HEK293T (cell line): ENCODE data around the gene EBPL.

Experiments used
- CTCF ChIA-PET: fragments of 350-600 bp; formaldehyde crosslinking; extraction: SDS; loops from one replicate; lab custom pipeline; 2021; ENCODE audit warnings: antibody characterized with exemption, inconsistent platforms; lab: Yijun Ruan, JAX
- POLR2A ChIA-PET: fragments of 350-600 bp; formaldehyde crosslinking; extraction: SDS; loops from one replicate; lab custom pipeline; 2020; ENCODE audit warnings: antibody characterized with exemption, inconsistent platforms; lab: Yijun Ruan, JAX
- DNase-seq: peaks from one replicate; pipeline ENCODE4 v3.0.0; 2012; ENCODE audit warnings: mixed read lengths; ENCODE audit errors: extremely low spot score
- ARNT ChIP-seq: fragments of 450-650 bp; IDR thresholded peaks from 2 replicates; pipeline ENCODE4 v1.6.1; 2017; ENCODE audit warnings: mild to moderate bottlenecking
- BHLHE40 ChIP-seq: fragments of 450-650 bp; IDR thresholded peaks from 2 replicates; pipeline ENCODE4 v1.6.1; 2016; ENCODE audit warnings: mild to moderate bottlenecking, moderate library complexity, borderline replicate concordance
- CTBP1 ChIP-seq: fragments of 450-650 bp; IDR thresholded peaks from 2 replicates; pipeline ENCODE4 v1.6.1; 2016; ENCODE audit warnings: borderline replicate concordance
- ELF4 ChIP-seq: fragments of 450-650 bp; IDR thresholded peaks from 2 replicates; pipeline ENCODE4 v1.6.1; 2017; ENCODE audit warnings: antibody characterized with exemption
- FOXA1 ChIP-seq: fragments of 450-650 bp; IDR thresholded peaks from 2 replicates; pipeline ENCODE4 v1.6.1; 2016; ENCODE audit warnings: mild to moderate bottlenecking
- FOXK2 ChIP-seq: fragments of 450-650 bp; IDR thresholded peaks from 2 replicates; pipeline ENCODE4 v1.6.1; 2016; ENCODE audit warnings: mild to moderate bottlenecking
- FOXM1 ChIP-seq: fragments of 450-650 bp; IDR thresholded peaks from 2 replicates; pipeline ENCODE4 v1.6.1; 2017; ENCODE audit warnings: mild to moderate bottlenecking, borderline replicate concordance
- HDGF ChIP-seq: fragments of 450-650 bp; IDR thresholded peaks from 2 replicates; pipeline ENCODE4 v1.6.1; 2017; ENCODE audit warnings: antibody characterized with exemption, borderline replicate concordance
- L3MBTL2 ChIP-seq: fragments of 450-650 bp; conservative IDR thresholded peaks from 2 replicates; pipeline ENCODE4 v1.6.1; 2016; ENCODE audit warnings: mild to moderate bottlenecking
- LEF1 ChIP-seq: fragments of 450-650 bp; IDR thresholded peaks from 2 replicates; pipeline ENCODE4 v1.6.1; 2017; ENCODE audit warnings: mild to moderate bottlenecking, borderline replicate concordance
- NFRKB ChIP-seq: fragments of 450-650 bp; IDR thresholded peaks from 2 replicates; pipeline ENCODE4 v1.6.1; 2016; ENCODE audit warnings: mild to moderate bottlenecking, moderate library complexity
- PKNOX1 ChIP-seq: fragments of 450-650 bp; IDR thresholded peaks from 2 replicates; pipeline ENCODE4 v1.6.1; 2016
- SP1 ChIP-seq: fragments of 450-650 bp; IDR thresholded peaks from 2 replicates; pipeline ENCODE4 v1.6.1; 2017
- SUZ12 ChIP-seq: fragments of 450-650 bp; IDR thresholded peaks from 2 replicates; pipeline ENCODE4 v1.6.1; 2016; ENCODE audit warnings: mild to moderate bottlenecking
- TARDBP ChIP-seq: fragments of 450-650 bp; IDR thresholded peaks from 2 replicates; pipeline ENCODE4 v1.6.1; 2016
- ZNF384 ChIP-seq: fragments of 450-650 bp; IDR thresholded peaks from 2 replicates; pipeline ENCODE4 v1.6.1; 2016

EBPL gene

GRCh38 chr13:49627831-49628652 is 63.2 kb downstream of the EBPL start, which contains the start of gene ARL11:
ARL11 (plus strand) TSS chr13:49628507; CDS start chr13:49630448, 1,941 bp downstream.
- ChIA-PET POLR2A (no interaction called here), CTCF (no interaction called here)
- DNase-seq = no peak
- TF ChIP-seq ARNT = no peak
- TF ChIP-seq CTBP1 = no peak
- no peak for TF ChIP-seq ZNF384
- no peak for TF ChIP-seq ELF4
- no peak for TF ChIP-seq L3MBTL2
- no peak for TF ChIP-seq NFRKB
- no peak for TF ChIP-seq SP1
- no peak for TF ChIP-seq SUZ12
- no peak for TF ChIP-seq FOXM1
- no peak for TF ChIP-seq FOXA1
- no peak for TF ChIP-seq PKNOX1
- no peak for TF ChIP-seq FOXK2
- TF ChIP-seq TARDBP = no peak
- no peak for TF ChIP-seq BHLHE40
- no peak for TF ChIP-seq LEF1
- TF ChIP-seq HDGF = no peak

DNA sequence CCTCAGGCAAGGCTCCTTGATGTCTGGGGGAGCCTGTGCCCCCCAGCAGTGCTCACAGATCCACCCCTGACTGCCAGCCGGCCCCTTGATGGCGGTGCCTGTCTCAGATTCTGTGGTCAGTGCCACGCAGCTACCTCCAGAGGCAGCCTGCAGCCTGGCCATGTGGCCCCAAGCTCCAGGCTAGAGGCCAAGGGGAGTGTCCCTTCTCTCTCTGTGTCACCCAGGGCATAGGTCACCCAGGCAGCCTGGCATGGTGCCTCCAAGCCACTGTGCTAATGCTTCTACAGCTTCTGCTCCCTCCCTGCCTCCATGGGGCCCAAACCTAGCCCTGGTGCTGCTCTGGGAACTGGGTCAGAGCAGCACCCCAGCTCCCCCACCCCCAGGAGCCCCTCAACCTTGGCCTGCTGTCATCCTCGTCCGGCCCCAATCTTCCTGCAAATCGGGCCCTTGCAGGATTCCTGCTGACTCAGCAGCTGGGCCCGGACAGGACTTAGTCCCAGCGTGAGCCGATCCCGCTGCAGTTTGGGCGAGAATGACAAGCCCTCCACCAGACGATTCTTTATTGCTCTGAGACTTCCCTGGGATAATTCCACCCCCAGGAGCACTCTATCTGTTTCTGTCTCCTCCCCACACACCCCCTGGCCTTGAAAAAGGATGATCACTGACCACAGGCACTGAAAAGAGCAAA is 65.8 kb downstream of the EBPL start:
- CTCF ChIA-PET = no interaction called here
- POLR2A ChIA-PET = no interaction called here
- TF ChIP-seq NFRKB (no peak), FOXM1 (no peak), CTBP1 (no peak), ELF4 (no peak), LEF1 (no peak), BHLHE40 (no peak), TARDBP (no peak), L3MBTL2 (no peak), ZNF384 (no peak), FOXA1 (no peak), ARNT (no peak), SP1 (no peak), FOXK2 (no peak), SUZ12 (no peak)
- no peak for DNase-seq

DNA sequence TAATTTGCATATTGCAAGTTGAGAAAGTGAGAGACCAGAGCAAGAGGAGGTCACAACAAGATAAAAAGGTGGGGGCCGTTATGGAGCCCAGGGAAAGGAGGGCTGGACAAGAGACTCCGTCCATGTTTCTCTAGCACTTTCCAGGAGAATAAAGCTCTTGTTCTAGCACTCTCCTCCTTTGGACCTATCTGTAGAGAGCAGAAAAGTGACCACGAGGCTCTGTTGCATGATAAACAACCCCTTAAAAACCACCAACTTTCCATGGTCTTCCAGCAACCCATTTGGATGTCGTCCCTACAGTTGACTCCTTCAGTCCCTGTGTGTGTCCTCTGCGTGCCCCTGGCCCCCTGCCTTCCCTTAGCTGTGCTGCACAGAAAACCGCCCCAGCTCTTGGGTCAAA is 67.1 kb downstream of the EBPL start:
- ChIA-PET POLR2A (no interaction called here), CTCF (no interaction called here)
- TF ChIP-seq SUZ12 = no peak
- no peak for TF ChIP-seq PKNOX1
- TF ChIP-seq ARNT = no peak
- TF ChIP-seq SP1 = no peak
- TF ChIP-seq FOXK2 = no peak
- TF ChIP-seq LEF1 = no peak
- TF ChIP-seq BHLHE40 = no peak
- no peak for TF ChIP-seq FOXM1
- no peak for TF ChIP-seq CTBP1
- TF ChIP-seq HDGF = no peak
- no peak for TF ChIP-seq NFRKB
- TF ChIP-seq ELF4 = no peak
- TF ChIP-seq TARDBP = no peak
- TF ChIP-seq ZNF384 = no peak
- DNase-seq = no peak

- no peak for TF ChIP-seq FOXA1
- no peak for TF ChIP-seq PKNOX1
- no peak for TF ChIP-seq NFRKB
- TF ChIP-seq L3MBTL2 = no peak
- TF ChIP-seq SUZ12 = no peak
- TF ChIP-seq CTBP1 = no peak
- no peak for TF ChIP-seq FOXK2
- TF ChIP-seq HDGF = no peak
- TF ChIP-seq TARDBP = no peak
- TF ChIP-seq BHLHE40 = no peak
- no peak for TF ChIP-seq ELF4
- no peak for TF ChIP-seq LEF1
- no peak for TF ChIP-seq SP1
- no peak for TF ChIP-seq ARNT
- TF ChIP-seq FOXM1 = no peak
- no peak for TF ChIP-seq ZNF384
- ChIA-PET CTCF (no interaction called here), POLR2A (no interaction called here)
Measured at GRCh38 chr13:49622174-49622946, 68.9 kb downstream of the EBPL start.

GRCh38 chr13:49620170-49620621 is 71.1 kb downstream of the EBPL start:
- no peak for DNase-seq
- ChIA-PET POLR2A (no interaction called here), CTCF (no interaction called here)
- TF ChIP-seq ZNF384 (no peak), SP1 (no peak), FOXK2 (no peak), LEF1 (no peak), FOXM1 (no peak), ELF4 (no peak), CTBP1 (no peak), NFRKB (no peak), TARDBP (no peak)

More at GRCh38 chr13:49622174-49622946, 68.9 kb downstream of the EBPL start:
- DNase-seq = no peak
